K562 (cell line): Measurements from ENCODE around the gene ACO2. TPM values are rescaled to one million over a fixed set of nuclear protein-coding genes. Genes with fewer than 3 reads are reported as not detected.

ENCODE experiments used
- ARID1B ChIP-seq: fragments of 450-650 bp; IDR thresholded peaks from 2 replicates; pipeline ENCODE4 v1.6.1; 2016; ENCODE audit warnings: antibody characterized with exemption, mild to moderate bottlenecking, inconsistent platforms
- CBX8 ChIP-seq: fragments of 200-600 bp; sonication (generic); IDR thresholded peaks from 2 replicates; pipeline ENCODE4 v1.6.1; 2012; ENCODE audit warnings: borderline replicate concordance, mixed run types, low read depth, mild to moderate bottlenecking, moderate library complexity, mixed read lengths, low read length, control low read depth, inconsistent platforms; ENCODE audit not compliant: poor library complexity, severe bottlenecking; ENCODE audit errors: extremely low read depth
- CREB3 ChIP-seq: fragments of 450-650 bp; conservative IDR thresholded peaks from 2 replicates; pipeline ENCODE4 v1.6.1; 2016; ENCODE audit warnings: missing genetic modification characterization, low read depth, mild to moderate bottlenecking, missing compliant biosample characterization, moderate library complexity
- DPF2 ChIP-seq: fragments of 450-650 bp; IDR thresholded peaks from 2 replicates; pipeline ENCODE4 v1.6.1; 2016
- FOXA3 ChIP-seq, 2 experiments: fragments of 450-650 bp in 1 of 2; sonication (generic) in 1 of 2; formaldehyde crosslinking; IDR thresholded peaks in 1 of 2; conservative IDR thresholded peaks in 1 of 2; 2 replicates each; pipeline versions ENCODE4 v1.4.0 to v1.8.0; 2020 to 2022; ENCODE audit warnings: mild to moderate bottlenecking in 2 of 2, missing genetic modification reagents in 1 of 2
- GATAD2A ChIP-seq: fragments of 450-650 bp; IDR thresholded peaks from 2 replicates; pipeline ENCODE4 v1.6.1; 2017
- JUND ChIP-seq, 2 experiments: IDR thresholded peaks; 2 replicates in 1 of 2; 3 replicates in 1 of 2; pipeline ENCODE4 v1.6.1; 2011; ENCODE audit warnings: borderline replicate concordance in 2 of 2, low read depth in 2 of 2, low read length in 2 of 2, improper control_type of control experiment in 1 of 2, missing biosample characterization in 1 of 2, missing genetic modification characterization in 1 of 2, missing genetic modification reagents in 1 of 2
- MAFG ChIP-seq: fragments of 450-650 bp; conservative IDR thresholded peaks from 2 replicates; pipeline ENCODE4 v1.6.1; 2016; ENCODE audit warnings: missing genetic modification characterization, missing compliant biosample characterization
- MEIS2 ChIP-seq: fragments of 450-650 bp; IDR thresholded peaks from 2 replicates; pipeline ENCODE4 v1.6.1; 2014; ENCODE audit warnings: mild to moderate bottlenecking; ENCODE audit not compliant: partially characterized antibody
- NELFE ChIP-seq: IDR thresholded peaks from 2 replicates; pipeline ENCODE4 v1.6.1; 2011; ENCODE audit warnings: mild to moderate bottlenecking; ENCODE audit not compliant: insufficient read depth, insufficient read length
- NFIC ChIP-seq: fragments of 450-650 bp; IDR thresholded peaks from 2 replicates; pipeline ENCODE4 v1.6.1; 2017; ENCODE audit warnings: mild to moderate bottlenecking, inconsistent platforms
- PURB ChIP-seq: sonication (generic); formaldehyde crosslinking; IDR thresholded peaks from 2 replicates; pipeline ENCODE4 v1.9.0; 2021; ENCODE audit warnings: low read depth, mild to moderate bottlenecking, missing genetic modification reagents
- SMARCA5 ChIP-seq: fragments of 450-650 bp; IDR thresholded peaks from 2 replicates; pipeline ENCODE4 v1.6.1; 2016
- SMARCE1 ChIP-seq: fragments of 450-650 bp; IDR thresholded peaks from 2 replicates; pipeline ENCODE4 v1.7.1; 2016; ENCODE audit warnings: mild to moderate bottlenecking
- TAF9B ChIP-seq: fragments of 450-650 bp; IDR thresholded peaks from 2 replicates; pipeline ENCODE4 v1.6.1; 2018; ENCODE audit warnings: mild to moderate bottlenecking; ENCODE audit not compliant: partially characterized antibody
- TFAP4 ChIP-seq: sonication (generic); formaldehyde crosslinking; IDR thresholded peaks from 2 replicates; pipeline ENCODE4 v1.8.0; 2022; ENCODE audit warnings: missing genetic modification reagents, mild to moderate bottlenecking, moderate library complexity, borderline replicate concordance
- ZBTB7A ChIP-seq: IDR thresholded peaks from 2 replicates; pipeline ENCODE4 v1.6.1; 2011; ENCODE audit warnings: low read depth, mild to moderate bottlenecking, low read length, moderate library complexity, borderline replicate concordance; ENCODE audit not compliant: control insufficient read depth
- ZNF592 ChIP-seq: fragments of 450-650 bp; IDR thresholded peaks from 2 replicates; pipeline ENCODE4 v1.6.1; 2017; ENCODE audit warnings: antibody characterized with exemption, mild to moderate bottlenecking
- ZNF699 ChIP-seq: fragments of 250-450 bp; sonication (Bioruptor Pico); IDR thresholded peaks from 2 replicates; pipeline ENCODE4 v1.8.0; 2021; ENCODE audit warnings: mild to moderate bottlenecking, moderate library complexity; ENCODE audit not compliant: insufficient replicate concordance
- polyA plus RNA-seq, 8 experiments: library from polyadenylated mRNA; depleted of rRNA in 4 of 8; stranded (reverse) in 5 of 8; unstranded in 3 of 8; fragments of >200 nt; fragmentation: Nextera tagmentation in 2 of 8; fragmentation: Illumina TruSeq in 1 of 8; extraction: Ambion mirVana in 2 of 8; extraction: Trizol in 1 of 8; gene quantifications; 2 replicates each; pipeline versions ENCODE4 v1.2.1 to v1.2.3, GENCODE V29; 2011 to 2014; ENCODE audit warnings: inconsistent platforms in 1 of 8, missing spikeins in 1 of 8
- total RNA-seq, 7 experiments: library from RNA; depleted of rRNA in 6 of 7; stranded (reverse); fragments of >200 nt in 6 of 7; fragmentation: Illumina TruSeq in 2 of 7; extraction: Trizol in 2 of 7; gene quantifications; 2 replicates each; pipeline versions ENCODE4 v1.2.1 to v1.2.3, GENCODE V29; 2011 to 2021; ENCODE audit warnings: low replicate concordance in 1 of 7

Gene ACO2
- total and polyA plus RNA-seq, 9 of the 15 experiments (the other 6 are each of a cell fraction or from before 2014, with no cell fraction given): 16.2 to 119 (median 43.2) TPM

GRCh38 chr22:41565403-41566054 lies 96.6 kb downstream of the ACO2 start (continued):
- TF ChIP-seq FOXA3 (CRISPR knock-in tag; conservative IDR thresholded peaks at IDR 0.05 in 1 of 2, IDR thresholded peaks at IDR 0.05 in 1 of 2): peak in 1 of 2 experiments; percentile 69; a peak in 1 of 4 replicates
- TF ChIP-seq MEIS2: peak; percentile 38
- TF ChIP-seq DPF2: peak; percentile 95
- TF ChIP-seq SMARCA5: 0 out of 2 replicates have a peak, but pooled peaks have one; percentile 32
- peak; percentile 91 for TF ChIP-seq ARID1B
- no peak for TF ChIP-seq NELFE
- TF ChIP-seq JUND (IDR thresholded peaks at IDR 0.05; ENCODE audit: borderline replicate concordance, low read depth, low read length): peak; percentile 91
- TF ChIP-seq JUND (tag; IDR thresholded peaks at IDR 0.05; ENCODE audit: borderline replicate concordance, low read depth, low read length): peak; percentile 91; the same call in 2 of the 3 replicates
- TF ChIP-seq GATAD2A: peak; percentile 76; the same call in 1 of the 2 replicates
- TF ChIP-seq NFIC: peak; percentile 93
- TF ChIP-seq ZBTB7A: peak; percentile 69
- TF ChIP-seq PURB (CRISPR knock-in tag): no peak
- TF ChIP-seq TFAP4 (CRISPR knock-in tag): peak; percentile 40; the same call in 1 of the 2 replicates
- TF ChIP-seq CREB3: peak; percentile 38; the same call in 1 of the 2 replicates
- TF ChIP-seq ZNF699: no peak
- TF ChIP-seq CBX8: no peak
- peak; percentile 93 for TF ChIP-seq SMARCE1
- TF ChIP-seq TAF9B: peak; percentile 57
- TF ChIP-seq ZNF592: peak; percentile 79
- TF ChIP-seq MAFG (tag): peak; percentile 88
